GM12874 (cell line): ENCODE measurements around the gene ANLN.
A peak's percentile ranks its signal among the peaks of the same experiment; 100 is the strongest.

Source experiments
- CTCF ChIP-seq: IDR thresholded peaks from 2 replicates; pipeline ENCODE4 v1.5.1; 2011; ENCODE audit warnings: low read depth, mild to moderate bottlenecking, control low read depth, low read length, moderate library complexity; ENCODE audit not compliant: insufficient read depth

The ANLN gene

GRCh38 chr7:36473454-36474282 lies 84.0 kb downstream of the ANLN start:
- TF ChIP-seq CTCF, result peak; percentile 60

GRCh38 chr7:36474283-36475010 lies 84.8 kb downstream of the ANLN start:
- TF ChIP-seq CTCF, result no peak

GRCh38 chr7:36475011-36475342 lies 85.3 kb downstream of the ANLN start:
- no peak for TF ChIP-seq CTCF

GRCh38 chr7:36475381-36475780 lies 85.7 kb downstream of the ANLN start:
- no peak for TF ChIP-seq CTCF

- no peak for TF ChIP-seq CTCF
These were observed 89.1 kb downstream of the ANLN start for GRCh38 chr7:36478745-36479144.

- no peak for TF ChIP-seq CTCF
These were observed 94.6 kb downstream of the ANLN start for GRCh38 chr7:36484265-36484664.

GRCh38 chr7:36486336-36486735 lies 96.7 kb downstream of the ANLN start:
- no peak for TF ChIP-seq CTCF
